Heart right ventricle (tissue), 16 donors: Measurements from ENCODE around the gene AMIGO2. TPM values are rescaled to one million over a fixed set of nuclear protein-coding genes. Genes with fewer than 3 reads are reported as not detected.

Experiments
- ATAC-seq, 8 donors: fragments of 200-7000 bp; cut with Tn5 transposase; one replicate each; pipeline ENCODE4 v1.9.1; 2020; ENCODE audit warnings: mild to moderate bottlenecking in 8 of 8, moderate library complexity in 8 of 8, moderate number of reproducible peaks in 1 of 8
- DNase-seq, 2 donors: peaks; one replicate each; pipeline ENCODE4 v3.0.0-alpha.2; 2020
- H3K27ac ChIP-seq, 10 donors: fragments of 200-600 bp; sonication (generic) in 2 of 10; one replicate each; pipeline versions ENCODE4 v1.5.0 to v1.8.0; 2020 to 2022; ENCODE audit warnings: mild to moderate bottlenecking in 3 of 10
- H3K27me3 ChIP-seq, 7 donors: fragments of 200-600 bp; one replicate each; pipeline ENCODE4 v1.8.0; 2021 to 2022; ENCODE audit warnings: mild to moderate bottlenecking in 2 of 7
- H3K36me3 ChIP-seq, 9 donors: fragments of 200-600 bp; sonication (generic) in 1 of 9; one replicate each; pipeline versions ENCODE4 v1.5.0 to v1.8.0; 2020 to 2022; ENCODE audit warnings: mild to moderate bottlenecking in 2 of 9
- H3K4me1 ChIP-seq, 9 donors: fragments of 200-600 bp; sonication (generic) in 1 of 9; one replicate each; pipeline versions ENCODE4 v1.5.0 to v1.8.0; 2020 to 2022; ENCODE audit warnings: mild to moderate bottlenecking in 4 of 9
- H3K4me3 ChIP-seq, 10 donors: fragments of 200-600 bp; sonication (generic) in 2 of 10; one replicate each; pipeline versions ENCODE4 v1.5.0 to v1.8.0; 2020 to 2022; ENCODE audit warnings: mild to moderate bottlenecking in 7 of 10, moderate library complexity in 2 of 10
- H3K9me3 ChIP-seq, 11 donors: fragments of 200-600 bp in 10 of 11; sonication (generic) in 2 of 11; one replicate each; pipeline versions ENCODE4 v1.5.0 to v1.8.0; 2013 to 2022; ENCODE audit warnings: mild to moderate bottlenecking in 2 of 11, control low read depth in 1 of 11, moderate library complexity in 1 of 11
- WGBS, 2 donors: extraction: QIAGEN DNeasy Blood & Tissue Kit; methylation state at CpG; one replicate each; pipeline ENCODE4 v1.1.7; 2013; ENCODE audit warnings: inconsistent platforms in 1 of 2; 5-methylcytosine and 5-hydroxymethylcytosine counted together
- intact Hi-C, 10 donors: fragments of 100-400 bp; cut with DNase I; formaldehyde crosslinking; loops; one replicate each; pipeline versions ENCODE4 v1.11.1 to v1.14.2; 2022
- polyA plus RNA-seq, 2 donors: library from polyadenylated mRNA; stranded (reverse); fragments of 200-250 nt; gene quantifications; one replicate each; pipeline ENCODE4 v1.2.3, GENCODE V29; 2013
- total RNA-seq, 10 donors: library from RNA; stranded (reverse); fragmentation: NEBNext Ultra II Directional in 3 of 10; extraction: Animal tissue kit (Norgen Biotek cat#: 25700) in 3 of 10; gene quantifications; one replicate each; pipeline versions ENCODE4 v1.2.1 to v1.2.4, GENCODE V29; 2021 to 2023
- TF ChIP-seq, protein P1 (sequence below), 9 donors: fragments of 200-600 bp; sonication (generic) in 2 of 9; IDR thresholded peaks; one replicate each; pipeline versions ENCODE4 v1.5.0 to v1.8.0; 2021 to 2022; ENCODE audit warnings: antibody characterized with exemption in 9 of 9, mild to moderate bottlenecking in 5 of 9, moderate library complexity in 1 of 9
- donor health status: Arrhythmogenic right ventricular cardiomyopathy.
- donor health status: ischemic (EF 13 %, LVEDD 7.1; RV severe dilation, severe dysfunction).
- donor health status: healthy with polysubstance abuse.
- donor health status: DM: no; HTN: yes; CAD: no.
- donor health status: DM: no; HTN: no; CAD: no.
- donor health status: ischemic (EF 25% LVEDD 6.9; RV normal size, moderate dysfunction).
- donor health status: ischemic (EF 25% LVEDD 5.7; RV mildly dilated, moderate dysfunction).
- donor health status: healthy.
- donor health status: DM: yes; HTN: yes; CAD: no.
- donor health status: Ischemic cardiomyopathy.
- donor health status: ischemic (EF 35%, LVEDD 5.7; RV mildly dilated, moderate dysfunction).
- donor health status: nonischemic (EF 11% LVEDD 7.7; RV severe dilation, severe dysfunction).
- donor health status: DM: yes; HTN: yes; CAD: no.
- donor health status: PGD.
- donor health status: ischemic (EF 29% LVEDD 5.4; RV normal size, mild dysfunction).
- donor health status: nonischemic (EF 23%, LVEDD 6.1; RV moderate dilation, normal function).

AMIGO2 gene
- total and polyA plus RNA-seq, 12 donors, result 1.1 to 3.3 (median 2.2) TPM

GRCh38 chr12:47028186-47028585, 51.6 kb downstream of the AMIGO2 start:
- no peak overlapping the region for H3K27ac ChIP-seq
- peaks cover 0 to 9% (median 6%) of the 10 kb centered on the region in 9 donors for H3K4me1 ChIP-seq
- TF ChIP-seq, protein P1, sequence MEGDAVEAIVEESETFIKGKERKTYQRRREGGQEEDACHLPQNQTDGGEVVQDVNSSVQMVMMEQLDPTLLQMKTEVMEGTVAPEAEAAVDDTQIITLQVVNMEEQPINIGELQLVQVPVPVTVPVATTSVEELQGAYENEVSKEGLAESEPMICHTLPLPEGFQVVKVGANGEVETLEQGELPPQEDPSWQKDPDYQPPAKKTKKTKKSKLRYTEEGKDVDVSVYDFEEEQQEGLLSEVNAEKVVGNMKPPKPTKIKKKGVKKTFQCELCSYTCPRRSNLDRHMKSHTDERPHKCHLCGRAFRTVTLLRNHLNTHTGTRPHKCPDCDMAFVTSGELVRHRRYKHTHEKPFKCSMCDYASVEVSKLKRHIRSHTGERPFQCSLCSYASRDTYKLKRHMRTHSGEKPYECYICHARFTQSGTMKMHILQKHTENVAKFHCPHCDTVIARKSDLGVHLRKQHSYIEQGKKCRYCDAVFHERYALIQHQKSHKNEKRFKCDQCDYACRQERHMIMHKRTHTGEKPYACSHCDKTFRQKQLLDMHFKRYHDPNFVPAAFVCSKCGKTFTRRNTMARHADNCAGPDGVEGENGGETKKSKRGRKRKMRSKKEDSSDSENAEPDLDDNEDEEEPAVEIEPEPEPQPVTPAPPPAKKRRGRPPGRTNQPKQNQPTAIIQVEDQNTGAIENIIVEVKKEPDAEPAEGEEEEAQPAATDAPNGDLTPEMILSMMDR (IDR thresholded peaks at IDR 0.05), result no peak
- 74 to 85% methylated on average over 5 of the region's 5 CpGs for WGBS, 2 donors
- no peaks in the 10 kb centered on the region for H3K36me3 ChIP-seq
- DNase-seq (no peak), ATAC-seq (no peak)
- intact Hi-C loops, result loop anchor here in 5 of 10 donors (5.0 to 10.0 kb wide), 3 partner anchors 353 to 683 kb away; no protein-coding TSS in a partner anchor
- H3K4me3 ChIP-seq, result no peak overlapping the region
- H3K9me3 ChIP-seq, result no peaks in the 10 kb centered on the region
- H3K27me3 ChIP-seq, result peaks cover 0 to 6% (median 0%) of the 10 kb centered on the region in 7 donors

Other genes starting within 250 kb of the AMIGO2 start
- 1 to 10 TPM in 4 of 10 donors, under 1 TPM in 6; 0.49 to 4.8 (median 0.87) TPM for gene PCED1B, start 338 bp downstream of the AMIGO2 start, total RNA-seq
- 1 to 10 TPM in 1 of 2 donors, under 1 TPM in 1; 0.87 to 1.6 TPM for gene PCED1B, start 338 bp downstream of the AMIGO2 start, polyA plus RNA-seq